Activated CD8-positive, alpha-beta memory T cell treated with anti-CD3 and anti-CD28 coated beads, Interleukin-2, amount 50 U/mL, for 48 hours (primary cell): ENCODE measurements around the gene DTNA.
"Not testable (repeated sequence)": the region's sequence is repeated elsewhere in the genome, so short reads cannot be mapped to it uniquely, and the experiment has no call there.

ENCODE experiments used
- DNase-seq: peaks from one replicate; pipeline ENCODE4 v3.0.0-alpha.2; 2020

DTNA gene

DNA sequence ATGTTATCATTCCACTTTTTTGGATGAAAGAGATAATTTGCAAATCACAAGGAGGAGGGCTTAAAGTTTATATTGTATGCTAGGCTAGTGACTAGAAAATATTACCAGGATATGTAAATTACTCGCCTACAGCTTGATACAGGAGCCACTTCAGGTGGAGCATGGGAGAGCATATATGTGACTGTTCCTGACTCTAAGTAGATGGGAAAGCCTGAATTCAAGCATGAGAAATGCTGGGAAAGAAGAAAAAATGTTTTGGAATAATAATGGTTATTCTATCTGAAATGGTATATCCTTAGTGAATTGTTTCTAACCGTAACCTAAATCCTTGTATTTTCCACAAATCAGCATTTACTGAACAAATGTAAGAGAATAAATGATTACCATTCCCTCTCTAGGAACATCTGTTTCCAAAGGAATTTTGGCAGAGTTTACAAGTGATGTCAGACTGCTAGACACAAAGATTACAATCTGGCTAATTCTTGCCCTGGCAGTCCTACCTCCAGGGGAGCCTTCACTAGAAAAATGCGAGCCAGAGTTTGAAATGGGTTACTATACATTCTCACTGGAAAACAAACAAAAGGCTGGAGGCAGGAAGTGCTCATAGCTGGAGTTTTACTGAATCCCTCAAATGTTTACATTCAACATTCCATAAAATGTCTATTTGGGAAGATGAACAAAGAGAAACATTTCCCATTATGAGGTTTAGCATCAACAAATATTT, 201.7 kb downstream of the DTNA start:
- DNase-seq: no peak

DNA sequence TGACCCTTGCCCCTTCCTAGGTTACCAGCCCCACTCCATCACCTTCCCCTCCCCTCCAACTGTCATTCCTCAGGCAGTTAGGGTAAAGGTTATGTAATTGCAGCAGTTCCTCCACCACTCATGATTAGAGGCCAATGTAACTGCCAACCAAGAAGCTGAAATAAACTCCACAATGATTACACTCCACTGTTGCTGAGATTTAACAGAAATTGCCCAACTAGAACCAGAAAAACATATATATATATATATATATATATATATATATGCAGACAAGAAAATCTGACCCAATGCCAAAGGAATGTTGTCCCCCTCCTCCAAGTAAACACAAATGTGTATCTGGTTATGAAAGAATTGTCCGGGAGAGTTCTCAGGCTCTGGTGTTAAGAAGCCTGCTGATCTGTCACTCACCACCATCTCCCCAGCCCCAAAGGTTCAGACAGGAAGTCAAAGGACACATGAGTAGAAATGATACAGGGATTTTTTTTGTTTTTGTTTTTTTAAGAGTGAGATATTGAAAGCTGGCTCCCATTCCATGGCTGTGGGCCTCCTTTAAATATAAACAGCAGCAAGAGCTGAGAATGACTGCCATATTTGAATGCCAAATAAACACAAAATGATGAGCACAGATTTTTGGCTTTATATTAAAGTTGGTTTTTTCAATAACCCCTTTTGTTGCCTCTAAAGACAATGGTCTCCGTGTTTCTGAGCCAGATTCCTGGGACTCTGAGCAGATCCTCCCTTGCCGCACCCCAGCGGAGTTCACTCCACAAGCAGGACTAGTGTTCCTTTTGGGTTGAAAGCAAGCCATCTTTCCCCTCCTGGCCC, 204.0 kb downstream of the DTNA start:
- DNase-seq: no peak

DNA sequence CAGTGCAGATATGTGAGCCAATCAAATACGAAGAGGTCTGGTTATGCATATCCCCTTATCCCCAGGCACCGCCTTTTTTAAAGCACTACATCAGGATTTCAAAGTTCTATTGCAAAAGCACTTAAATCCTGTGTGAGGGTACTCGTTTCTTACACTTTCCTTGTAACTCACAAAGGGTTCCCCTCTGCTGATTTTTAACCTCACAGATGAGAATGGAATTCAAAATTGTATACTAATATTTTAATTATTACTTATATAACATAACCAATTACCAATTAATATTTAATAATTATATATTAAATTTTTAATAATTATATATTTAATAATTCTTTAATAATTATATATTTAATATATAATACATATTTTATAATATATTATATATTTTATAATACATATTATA, 204.9 kb downstream of the DTNA start:
- DNase-seq: no peak

DNA sequence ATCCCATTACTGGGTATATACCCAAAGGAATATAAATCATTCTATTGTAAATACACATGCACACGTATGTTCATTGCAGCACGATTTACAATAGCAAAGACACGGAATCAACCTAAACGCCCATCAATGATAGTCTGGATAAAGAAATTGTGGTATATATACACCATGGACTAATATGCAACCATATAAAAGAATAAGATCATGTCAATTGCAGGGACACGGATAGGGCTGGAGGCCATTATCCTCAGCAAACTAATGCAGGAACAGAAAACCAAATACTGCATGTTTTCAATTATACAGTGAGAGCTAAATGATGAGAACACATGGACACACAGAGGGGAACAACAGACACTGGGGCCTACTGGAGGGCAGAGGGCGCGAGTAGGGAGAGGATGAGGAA, 206.4 kb downstream of the DTNA start:
- DNase-seq: not testable (repeated sequence)

DNA sequence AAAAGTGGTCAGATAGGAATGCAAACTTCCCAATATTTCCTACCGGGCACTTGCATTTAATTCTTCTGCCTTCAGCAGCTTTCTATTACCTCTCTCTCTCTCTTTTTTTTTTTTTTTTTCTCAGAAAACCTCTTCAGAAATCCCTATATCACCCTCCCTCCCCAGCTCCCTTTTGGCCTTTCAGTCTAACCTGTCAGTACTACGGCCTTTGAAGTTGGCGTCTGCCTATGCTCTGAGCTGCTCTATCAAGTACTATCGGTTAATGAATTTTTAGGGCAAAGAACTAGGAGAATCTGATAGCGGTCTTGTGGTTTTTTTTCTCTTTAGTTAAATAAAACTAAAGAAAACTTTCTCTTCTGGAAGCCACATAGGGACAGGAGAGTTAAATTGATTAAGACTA, 208.8 kb downstream of the DTNA start:
- no peak for DNase-seq

DNA sequence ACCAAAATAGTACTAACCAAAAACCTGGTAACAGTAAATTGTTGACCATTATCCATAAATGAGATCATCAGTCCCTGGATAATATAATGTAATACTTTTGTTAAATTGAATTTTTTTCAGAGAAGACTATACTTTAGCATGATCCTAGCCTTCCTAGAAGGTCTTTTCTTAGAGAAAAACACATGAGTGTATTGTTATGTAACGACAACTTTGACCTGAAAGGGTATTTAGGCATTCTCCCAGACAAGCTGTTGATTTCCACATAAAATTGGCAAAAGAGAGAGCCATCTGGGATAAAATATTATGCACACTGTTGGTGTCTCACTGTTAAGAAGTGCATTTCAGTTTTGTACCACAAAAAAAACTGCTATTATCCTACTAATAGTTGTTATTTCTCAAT, 211.1 kb downstream of the DTNA start:
- no peak for DNase-seq

DNA sequence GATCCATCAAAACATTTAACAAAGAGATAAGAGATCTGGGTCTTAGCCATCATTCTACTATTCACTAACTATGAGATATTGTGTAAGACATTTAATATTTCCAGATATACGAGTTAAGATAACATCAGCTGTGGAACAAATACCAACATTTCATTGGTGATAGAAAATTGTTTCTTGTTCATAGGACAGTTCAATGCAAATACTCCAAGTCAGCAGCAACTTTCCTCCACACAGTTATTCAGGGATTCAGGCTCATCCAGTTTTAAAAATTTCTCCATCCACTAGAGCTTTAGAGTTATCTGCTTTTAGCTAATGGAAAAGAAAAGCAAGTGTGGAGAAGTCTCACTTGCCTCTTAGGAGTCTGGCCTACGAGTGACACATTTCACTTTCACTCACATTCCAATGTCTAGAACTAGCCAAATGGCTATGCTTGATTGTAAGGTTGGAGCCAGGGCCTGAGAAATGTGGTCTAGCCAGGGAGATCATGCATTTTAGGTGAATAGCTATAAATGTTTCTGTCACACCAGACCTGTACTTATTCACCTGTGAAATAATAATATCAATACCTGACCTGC, 211.8 kb downstream of the DTNA start:
- no peak for DNase-seq

- DNase-seq: not testable (repeated sequence)
Measured at GRCh38 chr18:34922594-34922993, 212.5 kb downstream of the DTNA start.

DNA sequence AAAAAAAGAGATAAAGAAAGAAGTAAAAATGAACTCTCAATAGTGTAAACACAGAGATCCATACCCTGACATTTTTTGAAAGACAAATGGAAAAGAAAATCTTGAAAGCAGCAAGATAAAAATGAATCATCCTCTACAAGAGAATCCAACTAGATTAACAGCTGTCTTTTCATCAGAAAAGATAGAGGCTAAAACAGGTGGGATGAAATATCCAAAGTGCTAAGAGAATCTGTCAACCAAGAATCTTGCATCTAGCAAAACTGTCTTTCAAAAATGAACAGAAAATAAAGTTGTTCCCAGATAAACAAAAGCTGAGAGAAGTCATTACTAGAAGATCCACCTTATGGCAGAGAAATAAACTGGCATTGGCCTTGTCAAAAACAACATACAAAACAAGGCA, 213.8 kb downstream of the DTNA start:
- no peak for DNase-seq

GRCh38 chr18:34926683-34927082, 216.6 kb downstream of the DTNA start:
- DNase-seq: no peak

- DNase-seq: no peak
Measured at GRCh38 chr18:34928088-34928753, 218.1 kb downstream of the DTNA start.

GRCh38 chr18:34928754-34929335, 218.7 kb downstream of the DTNA start:
- no peak for DNase-seq

DNA sequence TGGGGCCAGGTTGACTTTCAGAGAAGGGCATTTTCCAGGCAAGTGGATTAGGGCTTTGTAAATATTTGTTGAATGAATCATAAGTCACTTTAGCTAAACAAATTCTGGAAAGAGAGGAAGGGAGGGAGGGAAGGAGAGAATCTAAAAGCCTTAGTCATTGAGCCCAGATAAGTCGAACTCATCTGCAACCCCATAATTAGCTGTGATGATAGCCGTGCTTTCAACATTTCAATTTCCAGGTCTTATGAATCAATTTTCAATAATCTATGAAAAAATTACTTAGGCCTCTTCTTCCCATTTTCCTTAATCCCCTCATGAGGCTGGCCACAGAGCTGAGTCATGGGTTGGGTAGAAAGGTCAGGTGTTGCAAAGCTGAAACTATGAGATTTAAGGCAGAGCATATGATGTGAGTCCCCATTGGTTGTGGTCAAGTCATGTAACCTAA, 219.3 kb downstream of the DTNA start:
- DNase-seq: no peak

DNA sequence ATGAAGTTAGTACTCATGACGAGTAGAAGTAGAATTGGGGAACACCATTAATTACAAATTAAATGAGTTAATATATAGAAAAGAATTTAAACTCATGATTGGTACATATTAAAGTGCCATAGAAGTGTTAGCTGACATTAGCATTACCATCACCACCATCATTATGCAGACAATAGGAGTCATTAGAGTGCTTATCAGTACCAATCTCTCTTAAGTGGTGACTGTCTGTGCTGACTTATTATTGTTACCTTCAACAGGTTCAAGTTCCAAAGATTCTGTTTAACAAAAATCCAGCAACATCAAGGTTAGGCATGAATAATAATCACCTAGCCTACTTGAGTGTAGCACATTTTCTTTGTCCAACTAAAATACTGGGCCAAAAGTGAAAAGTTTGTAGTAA, 222.3 kb downstream of the DTNA start:
- no peak for DNase-seq

DNA sequence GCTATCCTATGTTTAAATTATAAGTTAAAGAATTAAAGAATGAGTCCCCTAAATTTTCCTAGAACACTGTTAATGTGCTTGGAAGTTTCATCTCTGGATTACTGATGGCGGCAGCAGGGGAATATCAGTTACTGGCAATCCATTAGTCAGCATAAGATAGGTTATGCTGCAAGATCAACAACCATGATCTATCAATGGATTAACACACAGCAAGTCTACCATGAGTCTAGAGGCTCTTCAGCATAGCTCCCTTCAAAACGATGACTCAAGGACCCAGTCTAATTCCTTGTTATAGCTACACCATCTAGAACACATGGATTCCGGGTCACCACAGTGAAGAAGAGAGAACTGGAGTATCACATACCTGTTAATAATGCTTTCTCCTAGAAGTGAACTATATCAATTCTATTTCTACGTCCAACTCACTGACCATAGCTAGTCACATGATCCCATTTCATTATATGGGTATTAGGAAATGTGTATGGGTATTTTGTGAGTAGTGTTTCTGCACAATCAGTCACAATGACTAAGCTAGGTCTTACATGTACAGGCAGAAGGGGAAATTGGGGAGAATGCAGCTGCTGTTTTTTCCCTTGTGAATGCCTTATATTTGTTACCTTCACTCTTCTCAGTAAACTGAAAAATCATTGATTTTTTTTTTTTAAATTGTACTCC, 222.8 kb downstream of the DTNA start:
- no peak for DNase-seq

- no peak for DNase-seq
Measured at GRCh38 chr18:34933909-34934661, 224.0 kb downstream of the DTNA start.

- DNase-seq: no peak
Measured at GRCh38 chr18:34936772-34937171, 226.7 kb downstream of the DTNA start.

GRCh38 chr18:34938090-34938489, 228.0 kb downstream of the DTNA start:
- DNase-seq: no peak
